HUES6 (cell line): ENCODE data around the gene TMEM120B.
"Not testable (repeated sequence)": the region's sequence is repeated elsewhere in the genome, so short reads cannot be mapped to it uniquely, and the experiment has no call there.

ENCODE experiments used
- H3K27ac ChIP-seq: 2 replicates; pipeline ENCODE4 v1.7.0; 2013; ENCODE audit warnings: low read depth, mild to moderate bottlenecking, low read length, inconsistent platforms
- H3K27me3 ChIP-seq: 2 replicates; pipeline ENCODE4 v1.6.1; 2013; ENCODE audit warnings: low read length; ENCODE audit not compliant: control insufficient read depth, insufficient read depth
- H3K36me3 ChIP-seq: 2 replicates; pipeline ENCODE4 v1.6.1; 2013; ENCODE audit warnings: low read length; ENCODE audit not compliant: control insufficient read depth, insufficient read depth
- H3K4me1 ChIP-seq: 2 replicates; pipeline ENCODE4 v1.6.1; 2013; ENCODE audit warnings: low read length; ENCODE audit not compliant: control insufficient read depth, insufficient read depth
- H3K4me3 ChIP-seq: 2 replicates; pipeline ENCODE4 v1.5.1; 2013; ENCODE audit warnings: low read depth, low read length
- H3K9ac ChIP-seq: one replicate; pipeline ENCODE4 v1.6.1; 2013; ENCODE audit warnings: mild to moderate bottlenecking, low read length
- H3K9me3 ChIP-seq: 2 replicates; pipeline ENCODE4 v1.6.1; 2013; ENCODE audit warnings: low read depth, low read length; ENCODE audit not compliant: control insufficient read depth, insufficient read depth

The TMEM120B gene

DNA sequence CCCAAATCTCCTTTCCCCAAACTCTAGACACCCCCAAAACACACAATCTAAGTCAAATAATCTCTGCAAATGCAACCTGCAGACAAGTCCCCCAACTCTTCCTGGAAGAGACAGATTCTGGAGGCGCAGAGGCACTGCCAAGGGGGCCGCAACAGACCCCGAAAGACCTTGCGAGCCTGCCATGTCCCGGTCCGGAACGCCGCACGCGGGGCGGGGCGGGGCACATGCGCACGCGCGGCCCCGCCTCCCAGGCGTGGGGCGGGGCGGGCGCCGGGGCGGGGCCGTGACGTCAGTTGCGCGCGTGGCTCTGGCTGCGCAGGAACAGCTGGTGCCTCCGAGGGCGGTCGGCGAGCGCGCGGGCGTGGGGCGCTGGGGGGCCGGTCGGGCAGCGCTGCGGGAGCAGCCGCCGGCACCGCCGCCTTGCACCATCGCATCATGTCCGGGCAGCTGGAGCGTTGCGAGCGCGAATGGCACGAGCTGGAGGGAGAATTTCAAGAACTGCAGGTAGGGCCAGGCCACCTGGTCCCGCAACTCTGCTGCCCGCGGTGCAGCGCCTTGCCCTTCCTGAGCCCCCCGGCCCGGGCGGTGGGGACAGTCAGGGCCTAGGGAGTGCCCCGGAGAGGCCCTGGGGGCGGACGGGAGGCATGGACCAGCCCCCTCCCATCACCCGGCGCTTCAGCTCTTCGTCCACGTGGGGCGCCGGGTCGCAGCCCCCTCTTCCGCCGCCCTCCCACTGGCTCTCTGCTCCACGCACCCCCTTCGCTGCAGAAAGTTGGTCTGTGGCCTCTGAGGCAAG is at the start of gene TMEM120B:
Gene TMEM120B, plus strand, starts transcription at position 292 of the 796 bp plus-strand sequence. Its CDS starts 144 bp downstream, at position 436.
- peak within 1 kb of the TSS; percentile 64; the same call in 1 of the 2 replicates for H3K27ac ChIP-seq
- peaks cover 13% of the 10 kb centered on the region for H3K4me1 ChIP-seq
- peak within 1 kb of the TSS; percentile 96 for H3K4me3 ChIP-seq
- peak within 1 kb of the TSS; percentile 89 for H3K9ac ChIP-seq
- no peaks in the 10 kb centered on the region for H3K27me3 ChIP-seq
- no peaks in the 10 kb centered on the region for H3K36me3 ChIP-seq
- no peaks in the 10 kb centered on the region for H3K9me3 ChIP-seq

DNA sequence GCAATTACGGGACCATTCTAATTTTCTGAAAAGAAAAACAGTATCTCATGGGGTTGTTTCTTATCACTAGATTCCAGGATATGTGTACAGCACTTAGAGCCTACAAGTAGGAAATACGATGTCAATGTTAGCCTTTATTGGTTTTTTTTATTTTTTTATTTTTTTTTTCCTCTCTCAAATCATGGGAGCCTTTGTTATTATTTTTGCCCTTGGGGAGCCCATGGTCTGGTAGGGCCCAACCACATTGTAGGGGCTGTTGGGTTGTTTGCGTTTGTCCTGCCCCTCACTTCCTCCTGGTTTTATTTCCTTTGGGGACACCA is 49.0 kb upstream of the TMEM120B start:
- H3K9ac ChIP-seq: no peak overlapping the region
- no peak overlapping the region for H3K4me3 ChIP-seq
- H3K36me3 ChIP-seq: no peaks in the 10 kb centered on the region
- no peak overlapping the region for H3K27ac ChIP-seq
- no peaks in the 10 kb centered on the region for H3K27me3 ChIP-seq
- H3K9me3 ChIP-seq: no peaks in the 10 kb centered on the region
- H3K4me1 ChIP-seq: peaks cover 9% of the 10 kb centered on the region

DNA sequence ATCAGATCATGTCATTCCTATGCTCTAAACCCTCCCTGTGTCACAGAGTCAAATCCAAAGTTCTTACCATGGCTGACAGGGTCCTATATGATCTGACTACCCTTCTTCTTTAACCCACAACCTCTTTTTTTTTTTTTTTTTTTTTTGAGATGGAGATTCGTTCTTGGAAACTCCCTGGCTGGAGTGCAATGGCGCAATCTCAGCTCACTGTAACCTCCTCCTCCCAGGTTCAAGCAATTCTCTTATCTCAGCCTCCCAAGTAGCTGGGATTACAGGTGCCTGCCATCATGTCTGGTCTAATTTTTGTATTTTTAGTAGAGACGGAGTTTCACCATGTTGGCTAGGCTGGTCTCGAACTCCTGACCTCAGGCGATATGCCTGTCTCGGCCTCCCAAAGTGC is 45.7 kb upstream of the TMEM120B start:
- H3K4me1 ChIP-seq: peaks cover 11% of the 10 kb centered on the region
- H3K36me3 ChIP-seq, H3K9me3 ChIP-seq, H3K27ac ChIP-seq, H3K4me3 ChIP-seq, H3K9ac ChIP-seq, H3K27me3 ChIP-seq: not testable (repeated sequence)

DNA sequence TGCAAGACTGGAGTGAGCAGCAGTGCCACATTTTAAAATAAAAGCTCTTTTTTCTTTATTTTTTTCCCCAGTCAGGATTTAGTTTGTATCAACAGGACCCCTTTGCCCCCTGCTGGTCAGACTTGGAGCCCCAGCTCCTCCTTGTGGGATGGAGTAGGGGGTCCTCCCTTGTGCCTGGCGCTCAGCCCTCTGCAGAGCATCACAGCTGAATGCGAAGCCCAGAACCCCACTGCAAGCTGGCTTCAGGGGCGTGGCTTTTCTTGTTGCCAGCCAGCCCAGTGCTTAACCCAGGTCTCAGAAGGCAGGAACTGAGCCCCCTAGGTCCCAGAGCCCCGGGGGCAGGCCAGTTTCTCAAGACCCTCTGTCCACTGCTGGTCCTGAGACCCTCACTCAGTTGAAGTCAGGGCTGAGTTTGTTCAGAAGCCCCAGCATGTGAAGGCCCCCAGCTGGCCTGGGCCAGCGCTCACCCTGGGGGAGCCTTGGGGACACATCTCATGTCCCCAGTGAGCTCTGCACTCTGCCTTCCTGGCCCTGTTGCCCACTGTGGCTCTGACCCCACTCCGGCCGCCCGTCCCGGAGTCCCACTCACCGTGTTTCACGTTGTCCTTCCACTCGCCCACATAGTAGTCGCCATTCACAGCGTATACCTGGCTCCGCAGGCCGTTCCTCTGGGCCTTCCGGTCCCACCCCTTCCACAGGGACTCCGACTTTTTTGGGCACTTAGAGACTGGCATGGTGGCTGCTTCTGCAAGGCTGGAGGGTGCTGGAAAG is 43.6 kb upstream of the TMEM120B start:
- Histone ChIP-seq H3K36me3 (no peaks in the 10 kb centered on the region), H3K9ac (peak overlapping the region; percentile 56), H3K4me1 (peaks cover 22% of the 10 kb centered on the region), H3K9me3 (no peaks in the 10 kb centered on the region), H3K27me3 (no peaks in the 10 kb centered on the region), H3K27ac (no peak overlapping the region), H3K4me3 (no peak overlapping the region)

DNA sequence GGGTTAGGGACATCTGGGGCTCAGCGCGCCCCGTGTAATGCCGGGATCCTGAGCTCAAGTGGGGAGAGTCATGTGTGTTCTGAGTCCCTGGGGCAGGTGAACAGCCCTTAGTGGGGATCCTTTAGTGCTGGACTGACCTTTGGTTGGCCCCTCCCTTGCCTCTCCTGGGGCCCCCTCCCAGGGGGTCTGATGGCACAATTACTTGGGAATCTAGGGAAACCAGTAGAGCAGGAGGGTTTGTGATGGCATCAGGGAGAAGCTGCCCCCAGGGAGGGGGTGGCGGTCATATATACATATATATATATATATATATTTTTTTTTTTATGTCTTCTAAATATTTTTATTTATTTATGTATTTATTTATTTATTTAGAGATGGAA is 43.0 kb upstream of the TMEM120B start, which contains the start of gene MORN3:
Gene MORN3, minus strand, starts transcription at position 134 of the 380 bp plus-strand sequence. CDS start 171 bp downstream, outside the sequence.
- H3K9me3 ChIP-seq: no peaks in the 10 kb centered on the region
- H3K4me1 ChIP-seq: peaks cover 22% of the 10 kb centered on the region
- no peaks in the 10 kb centered on the region for H3K36me3 ChIP-seq
- no peak within 1 kb of the TSS for H3K4me3 ChIP-seq
- H3K27me3 ChIP-seq: no peaks in the 10 kb centered on the region
- no peak within 1 kb of the TSS for H3K27ac ChIP-seq
- peak within 1 kb of the TSS; percentile 56 for H3K9ac ChIP-seq

DNA sequence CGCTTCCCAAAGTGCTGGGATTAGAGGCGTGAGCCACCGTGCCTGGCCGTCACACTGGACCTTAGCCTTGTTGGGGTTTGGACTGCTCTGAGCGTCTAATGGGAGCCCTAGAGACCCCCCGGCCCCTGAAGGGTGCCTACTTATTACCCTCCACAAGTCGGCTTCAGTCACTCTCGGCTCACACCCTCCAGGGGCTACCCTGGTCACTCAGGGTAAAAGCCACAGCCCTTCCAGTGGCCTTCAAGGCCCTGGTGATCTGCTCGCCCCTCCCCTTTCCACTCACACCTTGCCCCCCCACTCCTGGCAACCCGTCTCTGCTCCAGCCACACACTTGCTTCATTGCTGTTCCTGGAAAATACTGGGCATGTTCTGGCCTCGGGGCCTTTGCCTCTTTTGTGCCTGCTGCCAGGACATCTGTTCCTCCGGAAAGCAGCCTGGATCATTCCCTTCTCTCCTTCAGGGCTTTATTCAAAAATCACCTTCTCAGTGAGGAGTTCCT is 39.5 kb upstream of the TMEM120B start:
- Histone ChIP-seq H3K4me3 (peak overlapping the region; percentile 63), H3K27ac (peak overlapping the region; percentile 71; the same call in 1 of the 2 replicates)

DNA sequence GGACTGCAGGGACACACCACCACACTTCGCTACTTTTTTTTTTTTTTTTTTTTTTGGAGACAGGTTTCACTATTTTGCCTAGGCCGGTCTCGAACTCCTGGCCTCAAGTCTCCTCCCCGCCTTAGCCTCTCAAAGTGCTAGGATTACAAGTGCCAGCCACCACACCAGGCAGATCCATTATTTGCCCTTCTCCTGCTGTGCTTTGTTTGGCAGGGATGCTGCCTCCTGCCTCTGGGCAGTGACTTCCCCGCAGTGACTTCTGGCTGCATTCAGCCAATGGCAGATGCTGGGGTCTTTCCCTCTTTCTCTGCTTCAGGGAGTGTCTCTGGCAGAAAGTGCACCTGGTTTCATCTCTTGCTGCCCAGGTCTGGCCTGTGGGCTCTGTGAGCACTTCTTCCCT is 36.4 kb upstream of the TMEM120B start:
- no peak overlapping the region for H3K27ac ChIP-seq
- no peaks in the 10 kb centered on the region for H3K36me3 ChIP-seq
- H3K9me3 ChIP-seq: no peaks in the 10 kb centered on the region
- no peak overlapping the region for H3K4me3 ChIP-seq
- H3K27me3 ChIP-seq: no peaks in the 10 kb centered on the region
- H3K9ac ChIP-seq: no peak overlapping the region
- peaks cover 22% of the 10 kb centered on the region for H3K4me1 ChIP-seq

More for the DNA sequence above, 39.5 kb upstream of the TMEM120B start:
- Histone ChIP-seq H3K9ac (peak overlapping the region; percentile 27), H3K9me3 (no peaks in the 10 kb centered on the region), H3K4me1 (peaks cover 22% of the 10 kb centered on the region), H3K27me3 (no peaks in the 10 kb centered on the region), H3K36me3 (no peaks in the 10 kb centered on the region)

DNA sequence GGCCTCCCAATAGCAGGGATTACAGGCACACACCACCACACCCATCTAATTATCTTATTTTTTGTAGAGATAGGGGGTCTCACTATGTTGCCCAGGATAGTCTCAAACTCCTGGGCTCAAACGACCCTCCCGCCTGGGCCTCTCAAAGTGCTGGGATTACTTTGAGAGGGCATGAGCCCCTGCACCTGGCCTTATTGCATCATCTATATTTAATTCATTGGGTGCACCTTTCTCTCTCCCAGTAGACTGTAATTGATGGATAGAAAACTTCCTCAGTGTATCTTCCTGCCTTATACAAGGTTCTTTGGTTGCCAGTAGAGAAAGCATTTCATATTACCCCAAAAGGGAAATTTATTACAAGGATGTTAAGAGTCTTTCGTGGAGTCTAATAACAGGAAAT is 34.2 kb upstream of the TMEM120B start:
- Histone ChIP-seq H3K36me3 (no peaks in the 10 kb centered on the region), H3K9me3 (no peaks in the 10 kb centered on the region), H3K4me3 (no peak overlapping the region), H3K4me1 (peaks cover 9% of the 10 kb centered on the region), H3K9ac (no peak overlapping the region), H3K27me3 (no peaks in the 10 kb centered on the region), H3K27ac (no peak overlapping the region)

DNA sequence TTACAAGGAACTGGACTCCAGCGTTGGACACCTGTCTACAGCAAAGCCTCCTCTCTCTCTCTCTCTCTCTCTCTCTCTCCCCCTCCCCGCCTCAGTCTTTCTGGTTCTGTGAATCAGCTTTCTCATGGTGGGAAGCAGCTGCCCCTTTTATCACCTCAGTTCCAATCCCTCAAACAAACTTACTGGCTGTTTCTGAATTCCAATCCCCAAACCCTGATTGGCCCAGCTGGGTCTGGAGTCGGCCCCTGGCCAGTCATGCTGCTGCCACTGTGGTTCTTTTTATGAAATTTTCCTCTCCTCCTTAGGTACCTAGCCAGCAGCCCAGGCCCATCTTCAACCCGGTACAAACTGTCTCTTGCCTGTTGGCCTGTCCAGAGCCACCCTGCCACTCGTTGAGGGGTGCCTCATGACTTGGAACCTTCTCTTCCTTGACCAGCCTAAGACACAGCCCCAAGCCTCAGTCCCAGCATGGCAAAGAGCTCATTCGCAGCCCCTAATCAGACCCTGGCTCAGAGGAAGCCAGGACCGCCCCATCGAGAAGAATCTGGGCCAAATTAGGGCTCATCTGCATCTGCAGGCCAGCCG is 33.7 kb upstream of the TMEM120B start:
- Histone ChIP-seq H3K36me3 (no peaks in the 10 kb centered on the region), H3K27me3 (no peaks in the 10 kb centered on the region), H3K4me1 (peaks cover 7% of the 10 kb centered on the region; the same call in 1 of the 2 replicates), H3K27ac (no peak overlapping the region), H3K9me3 (no peaks in the 10 kb centered on the region), H3K4me3 (no peak overlapping the region), H3K9ac (peak overlapping the region; percentile 13)

DNA sequence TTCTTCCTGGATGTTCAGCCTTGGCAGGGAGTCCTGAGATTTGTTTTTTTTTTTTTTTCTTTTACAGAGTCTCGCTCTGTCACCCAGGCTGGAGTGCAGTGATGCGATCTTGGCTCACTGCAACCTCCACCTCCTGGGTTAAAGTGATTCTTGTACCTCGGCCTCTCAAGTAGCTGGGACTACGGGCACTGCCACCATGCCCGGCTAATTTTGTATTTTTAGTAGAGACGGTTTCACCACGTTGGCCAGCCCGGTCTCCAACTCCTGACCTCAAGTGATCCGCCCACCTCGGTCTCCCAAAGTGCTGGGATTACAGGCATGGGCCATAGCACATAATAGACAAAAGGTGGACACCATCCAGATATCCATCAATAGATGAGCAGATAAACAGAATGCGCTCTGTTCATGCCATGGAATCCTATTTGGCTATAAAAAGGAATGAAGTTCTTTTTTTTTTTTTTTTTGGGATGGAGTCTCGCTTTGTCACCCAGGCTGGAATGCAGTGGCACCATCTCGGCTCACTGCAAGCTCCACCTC is 32.8 kb upstream of the TMEM120B start:
- not testable (repeated sequence) for H3K27me3 ChIP-seq, H3K36me3 ChIP-seq, H3K27ac ChIP-seq, H3K9me3 ChIP-seq, H3K4me1 ChIP-seq, H3K4me3 ChIP-seq, H3K9ac ChIP-seq
